K562 (cell line): ENCODE measurements around the gene USP13. TPM values are rescaled to one million over a fixed set of nuclear protein-coding genes. Genes with fewer than 3 reads are reported as not detected.

Source experiments
- ATAC-seq: fragments of 200-7000 bp; cut with Tn5 transposase; 3 replicates; pipeline ENCODE4 v1.9.1; 2020; ENCODE audit warnings: moderate library complexity
- BruUV-seq: library from RNA; stranded (reverse); fragments of 400-500 nt; replicated peaks from 2 replicates; lab custom pipeline; 2021; lab: Mats Ljungman, UMichigan
- CTCF ChIA-PET: fragments of 300-600 bp; formaldehyde crosslinking; extraction: SDS; loops from one replicate; lab custom pipeline; 2021; ENCODE audit warnings: low intra/inter-chr PET ratio; lab: Yijun Ruan, JAX
- POLR2A ChIA-PET: fragments of 300-600, 350-650 bp; sonication (Branson Sonifier 250); formaldehyde crosslinking; extraction: SDS; loops from one replicate; lab custom pipeline; 2021; ENCODE audit warnings: antibody characterized with exemption, inconsistent platforms; lab: Yijun Ruan, JAX
- DNase-seq, 4 experiments: peaks; one replicate each; pipeline versions ENCODE4 v3.0.0 to v3.0.0-alpha.2; 2011 to 2018; ENCODE audit warnings: low spot score in 3 of 4, mixed read lengths in 3 of 4; ENCODE audit errors: extremely low read depth in 1 of 4
- FAIRE-seq: peaks from 2 replicates; lab custom pipeline; 2011; peaks lifted over from hg19 to GRCh38; lab: Jason Lieb, UNC
- H2AFZ ChIP-seq: 2 replicates; pipeline ENCODE4 v1.6.0; 2011; ENCODE audit warnings: low read depth, low read length, control low read depth, inconsistent platforms
- H3K27ac ChIP-seq: fragments of 200-600 bp; 3 replicates; pipeline ENCODE4 v1.8.0; 2011; ENCODE audit warnings: low read depth, mild to moderate bottlenecking, control low read depth, inconsistent platforms, low read length, moderate library complexity, mixed read lengths; ENCODE audit errors: extremely low read depth
- H3K27me3 ChIP-seq, 2 experiments: fragments of 300-600 bp in 1 of 2; 2 replicates in 1 of 2; 3 replicates in 1 of 2; pipeline versions ENCODE4 v1.6.0 to v1.8.0; 2011; ENCODE audit warnings: inconsistent platforms in 2 of 2, low read length in 2 of 2, mild to moderate bottlenecking in 1 of 2, mixed read lengths in 1 of 2, moderate library complexity in 1 of 2; ENCODE audit not compliant: control insufficient read depth in 2 of 2, insufficient read depth in 2 of 2
- H3K36me3 ChIP-seq: fragments of 300-600 bp; 3 replicates; pipeline ENCODE4 v1.8.0; 2011; ENCODE audit warnings: mild to moderate bottlenecking, low read length, inconsistent platforms; ENCODE audit not compliant: control insufficient read depth, insufficient read depth
- H3K4me1 ChIP-seq, 2 experiments: fragments of 200-600 bp in 1 of 2; replicated peaks in 1 of 2; 2 replicates in 1 of 2; 3 replicates in 1 of 2; pipeline versions ENCODE4 v1.5.1 to v1.8.0; 2011; ENCODE audit warnings: inconsistent platforms in 2 of 2, low read length in 2 of 2, mild to moderate bottlenecking in 1 of 2, mixed read lengths in 1 of 2, moderate library complexity in 1 of 2; ENCODE audit not compliant: control insufficient read depth in 2 of 2, insufficient read depth in 2 of 2
- H3K4me2 ChIP-seq: 2 replicates; pipeline ENCODE4 v1.6.1; 2011; ENCODE audit warnings: low read length, control low read depth, inconsistent platforms, mixed read lengths; ENCODE audit not compliant: insufficient read depth
- H3K4me3 ChIP-seq: fragments of 200-600 bp; sonication (generic), shearing (Covaris generic); 2 replicates; pipeline ENCODE4 v1.5.1; 2016; ENCODE audit warnings: control low read depth, inconsistent platforms
- H3K79me2 ChIP-seq: fragments of 200-600 bp; 3 replicates; pipeline ENCODE4 v1.8.0; 2011; ENCODE audit warnings: low read length, inconsistent platforms; ENCODE audit not compliant: control insufficient read depth, insufficient read depth
- H3K9ac ChIP-seq, 2 experiments: 2 replicates each; pipeline versions ENCODE4 v1.6.0 to v1.6.1; 2011; ENCODE audit warnings: low read depth in 2 of 2, low read length in 2 of 2, control low read depth in 1 of 2, inconsistent platforms in 1 of 2, mild to moderate bottlenecking in 1 of 2, mixed read lengths in 1 of 2; ENCODE audit not compliant: insufficient read depth in 1 of 2
- H3K9me1 ChIP-seq: one replicate; pipeline ENCODE4 v1.6.0; 2011; ENCODE audit warnings: inconsistent platforms, mild to moderate bottlenecking, low read length, moderate library complexity; ENCODE audit not compliant: control insufficient read depth, insufficient read depth
- H3K9me3 ChIP-seq: replicated peaks from 2 replicates; pipeline ENCODE4 v1.5.1; 2011; ENCODE audit warnings: low read depth, low read length, inconsistent platforms; ENCODE audit not compliant: control insufficient read depth, insufficient read depth
- H4K20me1 ChIP-seq: replicated peaks from 2 replicates; pipeline ENCODE4 v1.6.1; 2011; ENCODE audit warnings: low read length, inconsistent platforms, mixed read lengths; ENCODE audit not compliant: control insufficient read depth, insufficient read depth
- BMI1 ChIP-seq: fragments of 150-350 bp; IDR thresholded peaks from 2 replicates; pipeline ENCODE4 v1.6.1; 2014; ENCODE audit warnings: low read length
- CBFA2T3 ChIP-seq: fragments of 450-650 bp; IDR thresholded peaks from 2 replicates; pipeline ENCODE4 v1.6.1; 2017
- CBX8 ChIP-seq: fragments of 200-600 bp; sonication (generic); IDR thresholded peaks from 2 replicates; pipeline ENCODE4 v1.6.1; 2012; ENCODE audit warnings: borderline replicate concordance, mixed run types, low read depth, mild to moderate bottlenecking, moderate library complexity, mixed read lengths, low read length, control low read depth, inconsistent platforms; ENCODE audit not compliant: poor library complexity, severe bottlenecking; ENCODE audit errors: extremely low read depth
- CCNT2 ChIP-seq: IDR thresholded peaks from 2 replicates; pipeline ENCODE4 v1.6.1; 2011; ENCODE audit warnings: borderline replicate concordance, low read depth, mild to moderate bottlenecking, moderate library complexity, mixed read lengths, low read length; ENCODE audit not compliant: insufficient read length; ENCODE audit errors: extremely low read depth
- CHD1 ChIP-seq: fragments of 200-600 bp; sonication (generic); IDR thresholded peaks from one replicate; pipeline ENCODE4 v1.6.1; 2012; ENCODE audit warnings: mild to moderate bottlenecking, moderate library complexity, low read length, inconsistent platforms
- GATAD2B ChIP-seq: fragments of 450-650 bp; IDR thresholded peaks from 2 replicates; pipeline ENCODE4 v1.6.1; 2017; ENCODE audit warnings: mild to moderate bottlenecking, borderline replicate concordance
- HDAC6 ChIP-seq: IDR thresholded peaks from 2 replicates; pipeline ENCODE4 v1.6.1; 2012; ENCODE audit warnings: low read depth, mild to moderate bottlenecking, control low read depth, inconsistent platforms, low read length, moderate library complexity
- ID3 ChIP-seq, 2 experiments: fragments of 250-450 bp in 1 of 2; fragments of 450-650 bp in 1 of 2; sonication (Bioruptor Pico) in 1 of 2; IDR thresholded peaks; 2 replicates each; pipeline versions ENCODE4 v1.6.1 to v1.8.0; 2016 to 2021; ENCODE audit warnings: mild to moderate bottlenecking in 2 of 2, moderate library complexity in 2 of 2, missing compliant biosample characterization in 1 of 2, missing genetic modification characterization in 1 of 2
- LEF1 ChIP-seq: fragments of 450-650 bp; IDR thresholded peaks from 2 replicates; pipeline ENCODE4 v1.6.1; 2016; ENCODE audit warnings: mild to moderate bottlenecking
- MTA3 ChIP-seq: fragments of 450-650 bp; formaldehyde crosslinking; IDR thresholded peaks from 2 replicates; pipeline ENCODE4 v1.6.1; 2017; ENCODE audit warnings: mild to moderate bottlenecking, borderline replicate concordance
- RCOR1 ChIP-seq, 2 experiments: IDR thresholded peaks; 2 replicates each; pipeline ENCODE4 v1.6.1; 2012; ENCODE audit warnings: low read depth in 2 of 2, low read length in 2 of 2, borderline replicate concordance in 1 of 2, improper control_type of control experiment in 1 of 2
- RHOXF2B ChIP-seq: fragments of 250-450 bp; sonication (Bioruptor Pico); conservative IDR thresholded peaks from 2 replicates; pipeline ENCODE4 v1.5.1; 2021
- SIN3A ChIP-seq, 2 experiments: fragments of 150-350 bp in 1 of 2; IDR thresholded peaks; 2 replicates each; pipeline ENCODE4 v1.6.1; 2011 to 2016; ENCODE audit warnings: borderline replicate concordance in 2 of 2, low read depth in 2 of 2, low read length in 2 of 2, mild to moderate bottlenecking in 2 of 2, moderate library complexity in 2 of 2; ENCODE audit not compliant: control insufficient read depth in 1 of 2
- SMC3 ChIP-seq: conservative IDR thresholded peaks from 2 replicates; pipeline ENCODE4 v1.6.1; 2011; ENCODE audit warnings: low read depth, low read length, improper control_type of control experiment; ENCODE audit not compliant: insufficient read depth
- WGBS: fragments of 100-300 bp; shearing (Covaris generic); methylation state at CpG from one replicate; pipeline ENCODE4 v1.1.6; 2016; ENCODE audit warnings: low coverage, mixed read lengths; ENCODE audit not compliant: insufficient coverage; ENCODE audit errors: missing lambda C conversion rate; 5-methylcytosine and 5-hydroxymethylcytosine counted together
- in situ Hi-C: fragments of 300-500 bp; cut with MboI; formaldehyde crosslinking; loops from 4 replicates; pipeline ENCODE4 v1.15.0; 2018; ENCODE audit warnings: inconsistent platforms, mixed read lengths
- intact Hi-C: fragments of 100-400 bp; cut with micrococcal nuclease; formaldehyde crosslinking; loops from 2 replicates; pipeline ENCODE4 v1.14.2; 2022
- polyA plus RNA-seq, 8 experiments: library from polyadenylated mRNA; depleted of rRNA in 4 of 8; stranded (reverse) in 5 of 8; unstranded in 3 of 8; fragments of >200 nt; fragmentation: Nextera tagmentation in 2 of 8; fragmentation: Illumina TruSeq in 1 of 8; extraction: Ambion mirVana in 2 of 8; extraction: Trizol in 1 of 8; gene quantifications; 2 replicates each; pipeline versions ENCODE4 v1.2.1 to v1.2.3, GENCODE V29; 2011 to 2014; ENCODE audit warnings: inconsistent platforms in 1 of 8, missing spikeins in 1 of 8
- total RNA-seq, 7 experiments: library from RNA; depleted of rRNA in 6 of 7; stranded (reverse); fragments of >200 nt in 6 of 7; fragmentation: Illumina TruSeq in 2 of 7; extraction: Trizol in 2 of 7; gene quantifications; 2 replicates each; pipeline versions ENCODE4 v1.2.1 to v1.2.3, GENCODE V29; 2011 to 2021; ENCODE audit warnings: low replicate concordance in 1 of 7

Gene USP13
- total and polyA plus RNA-seq, 9 of the 15 experiments (the other 6 are each of a cell fraction or from before 2014, with no cell fraction given), result 0.11 to 2.3 (median 0.51) TPM

GRCh38 chr3:179719048-179719734, 66.4 kb downstream of the USP13 start:
- H3K79me2 ChIP-seq, result no peaks in the 10 kb centered on the region
- no TSS peak for BruUV-seq
- ChIA-PET POLR2A (interaction anchor here (0.6 kb wide), 1 partner anchor 245 kb away, joined by 3 read pairs; no protein-coding TSS in a partner anchor), CTCF (no interaction called here)
- H3K9me3 ChIP-seq, result no peaks in the 10 kb centered on the region
- intact Hi-C loops, result no loop called here
- no peaks in the 10 kb centered on the region for H3K9me1 ChIP-seq
- no peaks in the 10 kb centered on the region for H3K4me1 ChIP-seq
- peaks cover 15 to 21% of the 10 kb centered on the region in 2 experiments for H3K27me3 ChIP-seq
- no peak for FAIRE-seq
- H4K20me1 ChIP-seq, result no peaks in the 10 kb centered on the region
- TF ChIP-seq HDAC6, result no peak
- TF ChIP-seq SIN3A (IDR thresholded peaks at IDR 0.05; ENCODE audit: borderline replicate concordance in 2 of 2, control insufficient read depth in 1 of 2, low read depth in 2 of 2, low read length in 2 of 2), result no peak
- TF ChIP-seq CBFA2T3, result no peak
- TF ChIP-seq CHD1, result no peak
- no peak for ATAC-seq
- H3K9ac ChIP-seq, result no peak overlapping the region
- H3K4me3 ChIP-seq, result no peak overlapping the region
- H3K27ac ChIP-seq, result no peak overlapping the region
- in situ Hi-C loops, result no loop called here
- 8% methylated on average over 10 of the region's 10 CpGs for WGBS
- H2AFZ ChIP-seq, result no peak overlapping the region
- no peak for DNase-seq
- H3K36me3 ChIP-seq, result no peaks in the 10 kb centered on the region
- H3K4me2 ChIP-seq, result no peak overlapping the region

GRCh38 chr3:179720196-179720595, 67.4 kb downstream of the USP13 start:
- Histone ChIP-seq H3K9ac (no peak overlapping the region), H3K27ac (no peak overlapping the region), H3K79me2 (no peaks in the 10 kb centered on the region), H3K4me3 (no peak overlapping the region), H2AFZ (no peak overlapping the region), H4K20me1 (no peaks in the 10 kb centered on the region), H3K9me3 (no peaks in the 10 kb centered on the region), H3K4me1 (no peaks in the 10 kb centered on the region), H3K27me3 (peaks cover 15% of the 10 kb centered on the region in 2 experiments), H3K36me3 (no peaks in the 10 kb centered on the region), H3K9me1 (no peaks in the 10 kb centered on the region), H3K4me2 (no peak overlapping the region)
- ChIA-PET CTCF (no interaction called here), POLR2A (no interaction called here)
- BruUV-seq, result no TSS peak
- no peak for DNase-seq
- ATAC-seq, result no peak
- intact Hi-C loops (no loop called here), in situ Hi-C loops (no loop called here)
- WGBS, result 7% methylated on average over 8 of the region's 8 CpGs
- TF ChIP-seq MTA3 (no peak), RHOXF2B (no peak), BMI1 (peak; percentile 47; the same call in 1 of the 2 replicates), CBX8 (peak; percentile 61), CCNT2 (no peak), ID3 (CRISPR knock-in tag; IDR thresholded peaks at IDR 0.05) (no peak), ID3 (tag; IDR thresholded peaks at IDR 0.05) (peak; percentile 97), RCOR1 (IDR thresholded peaks at IDR 0.05; ENCODE audit: borderline replicate concordance in 1 of 2, low read depth in 2 of 2, low read length in 2 of 2) (no peak), SMC3 (no peak), GATAD2B (no peak), LEF1 (no peak)
- no peak for FAIRE-seq
